ENCODE data around the gene TTC33.

GRCh38 chr5:40578501-40579451, 177.0 kb downstream of the TTC33 start:
- TF ChIP-seq CTCF (conservative IDR thresholded peaks at IDR 0.05) (no peak), EZH2 (IDR thresholded peaks at IDR 0.05; ENCODE audit: low read depth) (no peak)
